ENCODE results near the gene C14orf180.

GRCh38 chr14:104554608-104555429 is 24.7 kb upstream of the C14orf180 start:
- TF ChIP-seq EZH2 (IDR thresholded peaks at IDR 0.05; ENCODE audit: low read depth) (no peak), CTCF (conservative IDR thresholded peaks at IDR 0.05) (no peak)
